GM18505 (cell line): Measurements from ENCODE around the gene GMPPB.
A peak's percentile ranks its signal among the peaks of the same experiment; 100 is the strongest.

ENCODE experiments used
- ATAC-seq: cut with Tn5 transposase; IDR thresholded peaks from one replicate; pipeline ENCODE4 v1.9.1; 2021; ENCODE audit not compliant: unreplicated experiment
- POLR2A ChIP-seq: IDR thresholded peaks from 4 replicates; pipeline ENCODE4 v1.6.1; 2011; ENCODE audit warnings: borderline replicate concordance; ENCODE audit not compliant: insufficient read depth, insufficient read length; ENCODE audit errors: extremely low read depth

Gene GMPPB

GRCh38 chr3:49722896-49723295 is 855 bp downstream of the GMPPB start:
- no peak for TF ChIP-seq POLR2A
- no peak for ATAC-seq

DNA sequence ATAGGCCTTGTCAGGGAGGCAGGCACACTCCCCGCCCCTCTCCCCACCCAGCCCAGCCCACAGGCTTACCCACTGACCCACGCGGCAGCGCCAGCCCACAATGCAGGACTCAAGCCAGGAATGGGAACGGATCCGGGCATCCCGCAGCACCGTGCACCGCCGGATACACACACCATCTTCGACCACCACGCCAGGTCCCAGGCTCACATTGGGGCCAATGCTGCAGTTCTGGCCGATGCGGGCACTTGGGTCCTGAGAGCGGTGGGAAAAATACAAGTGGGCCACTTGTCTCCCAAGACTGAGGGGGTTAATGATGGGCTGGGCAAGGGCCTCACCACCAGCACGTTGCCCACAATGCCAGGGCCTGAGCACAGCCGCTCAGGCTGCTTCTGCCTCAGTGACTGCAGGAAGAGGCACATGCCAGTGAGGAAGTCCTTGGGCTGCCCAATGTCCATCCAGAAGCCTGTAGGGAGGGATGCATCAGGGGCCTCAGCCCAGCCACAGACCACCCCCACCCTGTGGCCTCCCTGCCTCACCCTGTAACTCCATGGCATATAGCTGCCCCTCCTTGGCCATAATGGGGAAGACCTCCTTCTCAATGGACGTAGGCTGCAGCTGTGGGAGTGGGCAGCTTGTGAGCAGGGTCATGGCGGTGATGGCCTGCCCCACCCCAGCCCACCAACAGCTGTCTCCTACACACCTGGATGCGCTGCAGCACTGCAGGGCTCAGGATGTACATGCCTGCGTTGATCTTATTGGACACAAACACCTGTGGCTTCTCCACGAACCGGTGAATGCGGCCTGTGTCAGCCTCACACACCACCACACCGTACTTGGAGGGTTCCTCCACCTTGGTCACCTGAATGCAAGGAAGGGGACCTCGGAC is 1.6 kb downstream of the GMPPB start:
- TF ChIP-seq POLR2A, result no peak

GRCh38 chr3:49721596-49721895 is 2.2 kb downstream of the GMPPB start:
- TF ChIP-seq POLR2A, result no peak
- ATAC-seq, result no peak

More for the DNA sequence above, 1.6 kb downstream of the GMPPB start:
- no peak for ATAC-seq

GRCh38 chr3:49720855-49721595 is 2.7 kb downstream of the GMPPB start:
- no peak for TF ChIP-seq POLR2A
- no peak for ATAC-seq

DNA sequence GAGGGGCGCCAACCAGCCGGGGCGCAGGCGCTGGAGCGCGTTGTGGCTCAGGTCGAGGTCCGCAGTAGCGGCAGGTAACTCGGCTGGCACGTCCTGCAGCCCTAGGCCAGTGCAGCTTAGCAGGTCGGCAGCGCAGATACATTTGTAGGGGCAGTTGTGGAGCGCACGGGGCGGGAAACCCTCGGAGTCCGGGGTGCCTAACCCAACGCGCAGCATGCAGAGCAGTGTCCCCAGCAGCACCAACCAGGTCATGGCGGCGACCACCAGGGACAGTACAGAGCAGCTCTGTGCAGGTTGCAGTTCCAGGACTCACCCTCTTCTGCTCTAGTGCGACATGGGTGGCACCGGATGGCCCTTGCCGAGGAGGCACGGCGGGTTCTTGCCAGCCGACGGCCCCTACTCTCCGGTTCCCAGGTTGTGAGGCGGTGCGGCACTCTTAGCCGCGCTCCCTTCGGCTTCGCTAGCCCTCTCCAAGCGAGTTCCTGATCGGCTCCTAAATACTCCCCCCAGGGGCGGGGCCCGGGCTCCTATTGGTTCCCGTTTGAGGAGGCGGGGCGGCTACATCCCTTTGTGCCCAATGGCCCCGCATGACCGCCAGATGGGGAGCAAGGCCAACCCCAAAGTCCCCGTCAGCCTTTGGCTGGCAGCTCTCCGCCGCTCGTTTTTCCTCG is 4.4 kb downstream of the GMPPB start, which contains the start of gene AMIGO3:
Gene AMIGO3 (minus strand): TSS at position 471 of the 671 bp plus-strand sequence. CDS start 219 bp downstream, at position 252.
- peak; percentile 36 for ATAC-seq
- TF ChIP-seq POLR2A, result peak; percentile 85

- no peak for TF ChIP-seq POLR2A
- no peak for ATAC-seq
Observed at GRCh38 chr3:49718858-49719213, 4.9 kb downstream of the GMPPB start.

- TF ChIP-seq POLR2A, result no peak
- ATAC-seq, result no peak
Observed at GRCh38 chr3:49717959-49718857, 5.5 kb downstream of the GMPPB start.

DNA sequence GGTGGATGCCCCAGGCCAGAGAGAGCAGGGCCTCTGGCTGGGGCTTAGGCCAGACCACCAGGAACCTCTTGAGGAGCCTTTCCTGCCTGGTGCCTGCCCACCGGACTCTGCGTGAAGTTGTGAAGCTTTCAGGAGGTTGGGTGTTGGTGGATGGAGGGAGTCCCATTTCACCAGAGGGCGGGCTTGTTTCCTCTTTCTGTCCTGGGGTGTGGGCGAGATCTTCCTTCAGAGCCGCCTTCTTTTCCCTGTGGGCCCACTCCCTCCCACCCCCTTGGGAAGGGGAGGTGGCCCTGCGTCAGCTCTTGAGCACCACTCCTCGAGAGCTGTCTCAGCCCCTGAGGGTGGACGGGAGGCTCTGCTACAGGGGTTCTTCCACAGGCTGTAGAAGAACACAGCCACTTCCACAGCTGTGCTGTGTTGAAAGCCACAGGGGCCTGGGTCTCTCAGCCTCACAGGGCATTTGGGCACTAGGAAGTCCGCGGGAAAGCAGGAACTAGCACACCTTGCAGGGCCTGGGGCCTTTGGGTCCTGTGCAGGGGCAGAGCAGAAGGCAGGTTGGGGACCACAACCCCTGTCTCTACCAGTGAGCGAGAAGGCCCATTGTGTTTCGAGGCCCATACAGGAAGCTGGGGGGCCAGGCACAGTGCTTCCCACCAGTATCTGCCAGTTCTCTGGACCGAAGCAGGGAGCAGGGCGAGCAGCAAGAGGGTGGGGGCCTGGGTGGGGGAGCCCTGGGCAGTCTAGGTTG is 6.4 kb downstream of the GMPPB start:
- no peak for ATAC-seq
- TF ChIP-seq POLR2A, result no peak

DNA sequence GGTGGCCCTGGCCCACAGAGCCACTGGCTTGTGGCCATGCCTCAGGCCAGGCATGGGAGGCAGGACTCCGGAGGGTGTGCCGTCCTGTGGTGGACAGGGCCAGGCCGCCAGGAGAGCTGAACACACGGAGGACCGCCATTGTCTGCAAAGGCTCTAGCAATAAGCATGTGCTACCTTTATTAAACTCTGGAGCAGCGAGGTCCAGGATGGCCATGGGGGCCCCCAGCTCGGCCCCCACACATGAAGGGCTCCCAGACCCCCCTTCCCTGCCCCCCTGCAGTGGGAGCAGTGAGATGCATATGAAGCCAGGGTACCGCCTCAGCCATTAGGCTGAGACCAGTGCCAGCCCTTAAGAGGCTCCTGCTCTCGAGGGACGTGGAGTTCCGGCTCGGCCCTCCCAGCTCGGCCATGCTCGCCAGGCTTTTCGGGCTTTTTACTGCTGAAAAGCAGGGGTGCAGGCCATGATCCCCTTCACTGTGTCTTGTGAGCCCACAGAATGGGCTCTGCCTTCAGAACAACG is 7.0 kb downstream of the GMPPB start:
- no peak for TF ChIP-seq POLR2A
- no peak for ATAC-seq

DNA sequence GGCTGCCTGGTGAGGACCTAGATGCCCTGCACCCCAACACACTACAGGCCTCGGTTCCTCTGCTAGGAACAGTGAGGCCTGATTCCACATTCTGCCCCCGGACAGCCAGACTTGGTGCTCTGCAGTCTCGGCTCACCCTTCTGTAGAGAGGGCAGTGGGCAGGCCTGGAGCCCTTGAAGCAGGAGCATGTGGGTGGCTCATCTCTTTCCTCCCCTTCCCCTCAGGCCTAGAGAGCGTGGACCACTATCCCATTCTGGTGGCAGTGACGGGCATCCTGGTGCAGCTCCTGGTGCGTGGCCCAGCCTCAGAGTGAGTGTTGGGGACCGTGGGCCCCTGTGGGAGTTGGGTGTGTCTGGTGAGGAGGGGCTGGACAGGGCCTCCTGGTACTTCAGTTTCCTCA is 7.6 kb downstream of the GMPPB start:
- no peak for TF ChIP-seq POLR2A
- ATAC-seq, result no peak

DNA sequence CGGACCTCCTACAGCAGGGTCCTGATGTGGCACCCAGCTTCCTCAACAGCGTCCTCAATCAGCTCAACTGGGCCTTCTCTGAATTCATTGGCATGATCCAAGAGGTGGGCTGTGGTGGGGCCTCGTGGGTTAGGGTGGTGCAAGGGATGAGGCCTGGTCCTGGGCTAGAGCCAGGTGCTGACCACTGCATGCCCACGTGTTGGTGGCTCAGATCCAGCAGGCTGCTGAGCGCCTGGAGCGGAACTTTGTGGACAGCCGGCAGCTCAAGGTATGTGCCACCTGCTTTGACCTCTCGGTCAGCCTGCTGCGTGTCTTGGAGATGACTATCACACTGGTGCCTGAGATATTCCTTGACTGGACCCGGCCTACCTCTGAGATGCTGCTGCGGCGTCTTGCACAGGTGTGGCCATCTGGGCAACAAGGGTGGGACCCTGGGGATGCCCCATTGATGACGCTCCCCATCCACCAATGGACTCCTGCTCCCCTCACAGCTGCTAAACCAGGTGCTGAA is 8.1 kb downstream of the GMPPB start:
- no peak for ATAC-seq
- TF ChIP-seq POLR2A, result peak; percentile 16
